RWPE2 (cell line): ENCODE data around the gene ALDOB.

Experiments used
- ATAC-seq: fragments of 200-7000 bp; cut with Tn5 transposase; 3 replicates; pipeline ENCODE4 v1.9.1; 2021; ENCODE audit warnings: low read depth
- DNase-seq: peaks from one replicate; pipeline ENCODE4 v3.0.0-alpha.2; 2020; ENCODE audit warnings: low spot score
- H3K27ac ChIP-seq: fragments of 450-650 bp; 2 replicates; pipeline ENCODE4 v1.5.1; 2017; ENCODE audit warnings: mild to moderate bottlenecking; ENCODE audit not compliant: poor library complexity, severe bottlenecking
- H3K27me3 ChIP-seq: fragments of 250-450 bp; sonication (Bioruptor Pico); 2 replicates; pipeline ENCODE4 v1.5.1; 2021; ENCODE audit warnings: mild to moderate bottlenecking, moderate library complexity; ENCODE audit not compliant: insufficient read depth, poor library complexity, severe bottlenecking
- H3K36me3 ChIP-seq: fragments of 250-450 bp; sonication (Bioruptor Pico); 2 replicates; pipeline ENCODE4 v1.5.1; 2020; ENCODE audit warnings: low read depth, mild to moderate bottlenecking, moderate library complexity
- H3K4me1 ChIP-seq: fragments of 250-450 bp; sonication (Bioruptor Pico); 2 replicates; pipeline ENCODE4 v1.5.1; 2021; ENCODE audit warnings: mild to moderate bottlenecking, moderate library complexity; ENCODE audit not compliant: insufficient read depth, poor library complexity, severe bottlenecking
- H3K4me3 ChIP-seq: fragments of 250-450 bp; sonication (Bioruptor Pico); 2 replicates; pipeline ENCODE4 v1.5.1; 2021; ENCODE audit warnings: mild to moderate bottlenecking, moderate library complexity; ENCODE audit not compliant: severe bottlenecking
- H3K9me3 ChIP-seq: fragments of 250-450 bp; sonication (Bioruptor Pico); 2 replicates; pipeline ENCODE4 v1.5.1; 2021; ENCODE audit warnings: mild to moderate bottlenecking, moderate library complexity; ENCODE audit not compliant: severe bottlenecking
- TF ChIP-seq, protein P1 (sequence below): fragments of 450-650 bp; IDR thresholded peaks from one replicate; pipeline ENCODE4 v1.5.1; 2017; ENCODE audit warnings: mild to moderate bottlenecking, moderate library complexity; ENCODE audit not compliant: poor library complexity, severe bottlenecking

Gene ALDOB

DNA sequence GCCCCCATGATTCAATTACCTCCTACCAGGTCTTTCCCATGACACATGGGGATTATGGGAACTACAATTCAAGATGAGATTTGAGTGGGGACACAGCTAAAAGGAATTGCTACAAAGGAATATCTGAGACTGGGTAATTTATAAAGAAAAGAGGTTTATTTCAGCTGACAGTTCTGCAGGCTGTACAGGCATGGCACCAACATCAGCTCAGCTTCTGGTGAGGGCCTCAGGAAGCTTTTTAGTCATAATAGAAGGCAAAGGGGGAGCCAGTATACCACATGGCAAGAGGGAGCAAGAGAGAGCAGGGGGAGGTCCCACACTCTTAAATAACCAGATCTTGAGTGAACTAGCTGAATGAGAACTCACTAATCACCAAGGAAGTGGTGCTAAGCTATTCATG, 11.2 kb upstream of the ALDOB start:
- TF ChIP-seq, protein P1, sequence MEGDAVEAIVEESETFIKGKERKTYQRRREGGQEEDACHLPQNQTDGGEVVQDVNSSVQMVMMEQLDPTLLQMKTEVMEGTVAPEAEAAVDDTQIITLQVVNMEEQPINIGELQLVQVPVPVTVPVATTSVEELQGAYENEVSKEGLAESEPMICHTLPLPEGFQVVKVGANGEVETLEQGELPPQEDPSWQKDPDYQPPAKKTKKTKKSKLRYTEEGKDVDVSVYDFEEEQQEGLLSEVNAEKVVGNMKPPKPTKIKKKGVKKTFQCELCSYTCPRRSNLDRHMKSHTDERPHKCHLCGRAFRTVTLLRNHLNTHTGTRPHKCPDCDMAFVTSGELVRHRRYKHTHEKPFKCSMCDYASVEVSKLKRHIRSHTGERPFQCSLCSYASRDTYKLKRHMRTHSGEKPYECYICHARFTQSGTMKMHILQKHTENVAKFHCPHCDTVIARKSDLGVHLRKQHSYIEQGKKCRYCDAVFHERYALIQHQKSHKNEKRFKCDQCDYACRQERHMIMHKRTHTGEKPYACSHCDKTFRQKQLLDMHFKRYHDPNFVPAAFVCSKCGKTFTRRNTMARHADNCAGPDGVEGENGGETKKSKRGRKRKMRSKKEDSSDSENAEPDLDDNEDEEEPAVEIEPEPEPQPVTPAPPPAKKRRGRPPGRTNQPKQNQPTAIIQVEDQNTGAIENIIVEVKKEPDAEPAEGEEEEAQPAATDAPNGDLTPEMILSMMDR = no peak
- ATAC-seq = no peak
- peaks cover 3% of the 10 kb centered on the region for H3K4me1 ChIP-seq

DNA sequence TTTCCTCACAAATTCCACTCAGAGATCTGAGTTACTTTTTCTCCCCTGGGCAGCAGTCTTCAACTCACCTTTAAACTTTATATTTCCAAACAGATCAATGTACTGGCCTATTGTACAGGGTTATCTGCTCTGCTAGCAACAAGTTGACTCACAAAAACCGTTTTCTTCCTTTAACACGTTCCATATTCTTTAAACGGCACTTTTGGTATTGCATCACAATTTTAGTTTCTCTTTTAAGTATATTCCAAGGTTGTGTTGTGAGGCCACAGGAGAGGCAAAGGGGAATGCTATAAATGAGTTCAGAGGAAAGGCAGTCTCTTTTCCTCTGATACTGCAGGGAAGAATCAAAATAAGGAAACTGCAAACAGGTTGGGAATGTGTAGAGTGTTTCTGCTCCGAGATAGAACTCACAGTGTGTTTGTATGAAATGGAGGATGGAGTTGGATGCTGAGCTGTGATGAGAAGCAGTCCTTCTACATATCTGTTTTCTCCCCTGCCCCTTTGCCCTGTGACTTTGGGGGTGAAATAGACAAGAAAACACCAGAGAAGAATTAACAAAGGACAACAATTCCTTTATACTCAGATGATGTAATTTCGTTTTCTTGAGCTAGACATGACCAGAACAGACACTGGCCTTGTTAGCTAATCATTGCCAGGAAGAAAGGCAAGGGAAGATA, 9.9 kb upstream of the ALDOB start:
- H3K9me3 ChIP-seq = no peaks in the 10 kb centered on the region
- no peak overlapping the region for H3K27ac ChIP-seq
- ATAC-seq (no peak), DNase-seq (no peak)
- TF ChIP-seq, protein P1 = no peak
- H3K4me3 ChIP-seq = no peak overlapping the region
- peaks cover 3% of the 10 kb centered on the region for H3K4me1 ChIP-seq
- no peaks in the 10 kb centered on the region for H3K36me3 ChIP-seq
- H3K27me3 ChIP-seq = peaks cover 39% of the 10 kb centered on the region

More for the DNA sequence above, 11.2 kb upstream of the ALDOB start:
- no peak overlapping the region for H3K27ac ChIP-seq
- no peaks in the 10 kb centered on the region for H3K36me3 ChIP-seq
- H3K4me3 ChIP-seq = no peak overlapping the region
- DNase-seq = no peak
- peaks cover 38% of the 10 kb centered on the region for H3K27me3 ChIP-seq
- H3K9me3 ChIP-seq = no peaks in the 10 kb centered on the region

DNA sequence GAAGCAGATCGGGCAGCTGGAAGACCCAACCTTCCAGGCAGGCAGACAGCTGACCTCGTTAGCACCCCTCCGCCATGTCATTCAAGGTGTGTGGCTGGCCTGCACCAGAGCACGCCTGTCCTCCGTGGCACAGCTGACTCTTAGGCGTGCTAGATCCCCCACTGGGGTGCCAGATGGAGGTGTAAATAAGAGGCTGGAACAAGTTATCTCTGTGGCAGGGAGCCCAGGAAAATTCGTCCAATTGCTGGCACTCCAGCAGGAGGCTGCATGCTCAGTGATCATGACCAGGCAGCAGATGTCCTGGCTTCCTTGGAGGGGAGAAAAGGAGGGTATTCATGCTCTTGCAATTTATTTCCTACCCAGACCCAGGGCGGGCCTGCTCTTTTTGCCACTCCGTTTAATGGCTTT, 7.8 kb upstream of the ALDOB start:
- no peaks in the 10 kb centered on the region for H3K9me3 ChIP-seq
- ATAC-seq = no peak
- H3K27ac ChIP-seq = no peak overlapping the region
- H3K27me3 ChIP-seq = peaks cover 21% of the 10 kb centered on the region
- H3K4me3 ChIP-seq = no peak overlapping the region
- no peaks in the 10 kb centered on the region for H3K36me3 ChIP-seq
- no peaks in the 10 kb centered on the region for H3K4me1 ChIP-seq
- TF ChIP-seq, protein P1 = no peak
- no peak for DNase-seq

DNA sequence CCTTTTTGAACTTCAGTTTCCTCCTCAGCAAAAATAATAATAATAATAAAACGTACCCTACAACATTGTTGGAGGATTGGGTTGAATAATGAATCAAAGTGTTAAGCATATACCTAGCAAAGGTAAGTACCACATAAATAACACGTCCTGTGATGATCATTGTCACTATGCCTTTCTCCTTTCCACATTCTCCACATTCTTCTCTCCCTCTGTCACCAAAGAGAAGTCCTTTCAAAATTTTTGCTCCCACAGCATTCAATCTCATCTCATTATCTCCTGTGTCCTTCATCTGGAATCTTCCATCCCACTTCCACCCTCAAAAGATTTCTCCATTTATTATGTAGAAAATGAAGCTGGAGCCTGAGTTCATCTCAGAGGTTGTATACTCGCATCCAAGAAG, 7.2 kb upstream of the ALDOB start:
- no peaks in the 10 kb centered on the region for H3K4me1 ChIP-seq
- H3K27me3 ChIP-seq = peaks cover 15% of the 10 kb centered on the region
- DNase-seq = no peak
- H3K9me3 ChIP-seq = no peaks in the 10 kb centered on the region
- H3K4me3 ChIP-seq = no peak overlapping the region
- TF ChIP-seq, protein P1 = no peak
- no peak for ATAC-seq
- H3K27ac ChIP-seq = no peak overlapping the region
- H3K36me3 ChIP-seq = no peaks in the 10 kb centered on the region

DNA sequence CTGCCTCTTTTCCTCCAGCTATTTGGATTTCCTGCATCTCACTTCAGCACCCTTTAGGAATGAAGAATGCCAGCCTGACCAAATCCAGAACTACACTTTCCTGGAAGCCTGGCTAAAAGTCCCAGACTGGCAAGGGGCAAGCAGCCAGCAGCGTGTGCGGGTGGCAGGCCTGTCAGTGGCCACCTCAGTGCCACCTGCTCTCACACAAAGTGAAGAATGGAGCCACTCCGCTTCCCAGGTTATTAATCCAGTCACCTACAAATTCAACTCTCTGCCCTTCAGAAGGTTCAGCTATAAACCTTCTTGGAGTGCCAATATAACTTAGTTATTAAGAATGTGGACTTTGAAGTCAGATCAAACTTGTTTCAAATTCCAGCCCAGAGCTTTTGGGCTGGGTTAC, 6.7 kb upstream of the ALDOB start:
- peaks cover 15% of the 10 kb centered on the region for H3K27me3 ChIP-seq
- no peak for ATAC-seq
- no peaks in the 10 kb centered on the region for H3K4me1 ChIP-seq
- TF ChIP-seq, protein P1 = no peak
- H3K4me3 ChIP-seq = no peak overlapping the region
- DNase-seq = no peak
- H3K27ac ChIP-seq = no peak overlapping the region
- no peaks in the 10 kb centered on the region for H3K36me3 ChIP-seq
- no peaks in the 10 kb centered on the region for H3K9me3 ChIP-seq
